ENCODE measurements around the gene CCNY.

DNA sequence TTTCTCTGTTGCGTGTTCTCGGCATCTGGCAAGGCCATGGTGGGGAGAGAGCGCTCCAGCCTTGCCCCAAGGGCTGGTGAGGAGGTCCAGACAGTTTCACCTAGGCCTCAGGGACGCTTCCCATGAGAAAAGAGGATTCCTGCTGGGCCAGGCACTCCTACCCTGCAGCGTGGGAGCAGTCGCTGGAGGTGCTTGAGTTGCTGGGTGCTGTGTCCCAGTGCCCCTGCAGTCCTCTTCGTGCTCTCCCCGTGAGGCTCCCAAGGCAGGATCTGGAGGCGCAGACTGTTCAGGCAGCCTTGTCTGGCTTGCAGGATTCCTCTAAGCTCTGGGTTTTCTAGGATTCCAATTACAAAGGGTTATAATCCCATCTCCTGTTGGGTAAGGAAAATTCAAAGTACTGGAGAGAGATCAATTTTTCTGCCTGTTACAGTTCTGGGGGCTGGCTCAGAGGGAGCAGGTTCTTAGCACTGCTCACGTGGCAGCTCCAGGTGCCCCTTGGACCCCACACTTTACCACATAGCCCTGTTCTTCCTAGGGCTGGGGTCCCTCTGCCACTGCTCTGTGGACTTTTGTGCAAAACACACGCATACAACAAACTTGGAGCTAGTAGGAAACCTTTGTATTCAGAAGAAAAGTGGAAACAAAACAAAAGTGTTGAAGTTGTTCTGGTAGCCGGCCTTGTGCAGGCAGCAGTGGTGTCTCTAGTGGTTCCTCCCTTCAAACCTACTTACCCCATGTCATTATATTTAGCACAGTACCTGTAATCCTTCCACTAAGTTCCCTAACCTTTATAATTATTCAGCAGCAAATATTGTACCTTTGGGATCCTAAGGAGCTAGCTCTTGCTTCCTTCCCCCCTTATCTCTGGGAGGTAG is 60.5 kb downstream of the CCNY start:
- TF ChIP-seq, protein P1, sequence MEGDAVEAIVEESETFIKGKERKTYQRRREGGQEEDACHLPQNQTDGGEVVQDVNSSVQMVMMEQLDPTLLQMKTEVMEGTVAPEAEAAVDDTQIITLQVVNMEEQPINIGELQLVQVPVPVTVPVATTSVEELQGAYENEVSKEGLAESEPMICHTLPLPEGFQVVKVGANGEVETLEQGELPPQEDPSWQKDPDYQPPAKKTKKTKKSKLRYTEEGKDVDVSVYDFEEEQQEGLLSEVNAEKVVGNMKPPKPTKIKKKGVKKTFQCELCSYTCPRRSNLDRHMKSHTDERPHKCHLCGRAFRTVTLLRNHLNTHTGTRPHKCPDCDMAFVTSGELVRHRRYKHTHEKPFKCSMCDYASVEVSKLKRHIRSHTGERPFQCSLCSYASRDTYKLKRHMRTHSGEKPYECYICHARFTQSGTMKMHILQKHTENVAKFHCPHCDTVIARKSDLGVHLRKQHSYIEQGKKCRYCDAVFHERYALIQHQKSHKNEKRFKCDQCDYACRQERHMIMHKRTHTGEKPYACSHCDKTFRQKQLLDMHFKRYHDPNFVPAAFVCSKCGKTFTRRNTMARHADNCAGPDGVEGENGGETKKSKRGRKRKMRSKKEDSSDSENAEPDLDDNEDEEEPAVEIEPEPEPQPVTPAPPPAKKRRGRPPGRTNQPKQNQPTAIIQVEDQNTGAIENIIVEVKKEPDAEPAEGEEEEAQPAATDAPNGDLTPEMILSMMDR (IDR thresholded peaks at IDR 0.05), result no peak
- TF ChIP-seq POLR2A (IDR thresholded peaks at IDR 0.05) (no peak), EP300 (IDR thresholded peaks at IDR 0.05) (no peak)
